ENCODE measurements around the gene GPR135.

DNA sequence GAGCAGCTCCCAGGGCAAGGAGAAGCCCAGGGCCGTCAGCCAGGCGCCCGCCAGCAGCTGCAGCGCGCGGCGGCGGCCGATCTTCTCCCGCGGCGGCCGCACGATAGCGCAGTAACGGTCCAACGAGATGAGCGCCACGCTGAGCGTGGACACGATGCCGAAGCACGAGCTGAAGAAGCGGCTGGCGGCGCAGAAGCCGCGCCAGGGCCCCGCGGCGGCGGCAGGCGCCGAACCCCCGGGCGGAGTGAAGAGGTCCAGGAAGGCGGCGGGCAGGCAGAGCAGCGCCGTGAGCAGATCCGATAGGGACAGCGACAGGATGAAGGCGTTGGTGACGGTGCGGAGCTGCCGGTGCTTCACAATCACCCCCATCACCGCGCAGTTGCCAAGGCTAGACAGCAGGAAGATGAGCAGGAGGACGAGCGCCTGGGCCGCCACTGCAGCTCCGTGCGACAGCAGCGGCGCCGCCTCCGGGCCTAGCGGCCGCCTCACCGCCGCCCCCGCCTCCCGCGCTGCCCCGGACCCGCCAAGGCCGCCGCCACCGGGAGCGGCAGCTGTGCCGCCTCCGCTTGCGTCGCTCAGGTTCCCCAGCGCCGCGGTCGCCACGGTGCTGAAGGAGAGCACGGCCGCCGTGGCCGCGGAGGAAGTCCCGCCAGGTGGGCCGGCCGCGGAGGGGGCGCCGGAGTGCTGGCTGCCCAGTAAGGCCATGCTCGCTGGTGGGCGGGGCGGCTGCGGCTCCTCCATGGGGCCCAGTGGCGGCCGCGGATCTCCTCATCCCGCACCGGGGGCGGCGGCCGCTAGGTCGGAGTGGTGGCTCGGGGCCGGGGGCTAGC, 479 bp downstream of the GPR135 start:
- TF ChIP-seq, protein P1, sequence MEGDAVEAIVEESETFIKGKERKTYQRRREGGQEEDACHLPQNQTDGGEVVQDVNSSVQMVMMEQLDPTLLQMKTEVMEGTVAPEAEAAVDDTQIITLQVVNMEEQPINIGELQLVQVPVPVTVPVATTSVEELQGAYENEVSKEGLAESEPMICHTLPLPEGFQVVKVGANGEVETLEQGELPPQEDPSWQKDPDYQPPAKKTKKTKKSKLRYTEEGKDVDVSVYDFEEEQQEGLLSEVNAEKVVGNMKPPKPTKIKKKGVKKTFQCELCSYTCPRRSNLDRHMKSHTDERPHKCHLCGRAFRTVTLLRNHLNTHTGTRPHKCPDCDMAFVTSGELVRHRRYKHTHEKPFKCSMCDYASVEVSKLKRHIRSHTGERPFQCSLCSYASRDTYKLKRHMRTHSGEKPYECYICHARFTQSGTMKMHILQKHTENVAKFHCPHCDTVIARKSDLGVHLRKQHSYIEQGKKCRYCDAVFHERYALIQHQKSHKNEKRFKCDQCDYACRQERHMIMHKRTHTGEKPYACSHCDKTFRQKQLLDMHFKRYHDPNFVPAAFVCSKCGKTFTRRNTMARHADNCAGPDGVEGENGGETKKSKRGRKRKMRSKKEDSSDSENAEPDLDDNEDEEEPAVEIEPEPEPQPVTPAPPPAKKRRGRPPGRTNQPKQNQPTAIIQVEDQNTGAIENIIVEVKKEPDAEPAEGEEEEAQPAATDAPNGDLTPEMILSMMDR (IDR thresholded peaks at IDR 0.05; ENCODE audit: insufficient read depth, low read depth, low read length): no peak
- no peak for TF ChIP-seq EZH2 (IDR thresholded peaks at IDR 0.05; ENCODE audit: insufficient read depth, low read length)
